H1 (cell line): ENCODE measurements around the gene ARRB1. TPM values are rescaled to one million over a fixed set of nuclear protein-coding genes. Genes with fewer than 3 reads are reported as not detected.

Source experiments
- PHF8 ChIP-seq: fragments of 200-600 bp; sonication (generic); conservative IDR thresholded peaks from 2 replicates; pipeline ENCODE4 v1.7.1; 2012; ENCODE audit warnings: low read depth, mild to moderate bottlenecking, inconsistent platforms, low read length, moderate library complexity
- RNF2 ChIP-seq: fragments of 200-900, 300-1000 bp; sonication (generic); IDR thresholded peaks from 2 replicates; pipeline ENCODE4 v1.7.1; 2016; ENCODE audit warnings: borderline replicate concordance, low read depth, mild to moderate bottlenecking, antibody characterized with exemption, low read length; ENCODE audit not compliant: poor library complexity, severe bottlenecking; ENCODE audit errors: missing control alignments
- SP2 ChIP-seq: IDR thresholded peaks from 2 replicates; pipeline ENCODE4 v1.6.1; 2012; ENCODE audit warnings: mild to moderate bottlenecking, low read length, inconsistent platforms
- polyA plus RNA-seq, 7 experiments: library from polyadenylated mRNA; depleted of rRNA in 3 of 7; stranded (reverse) in 5 of 7; unstranded in 2 of 7; fragments of >200 nt in 5 of 7; fragments of 200-250 nt in 2 of 7; gene quantifications; 1 replicate in 5 of 7; 2 replicates in 1 of 7; 4 replicates in 1 of 7; pipeline versions ENCODE4 v1.2.1 to v1.2.3, GENCODE V29; 2011 to 2013; ENCODE audit warnings: missing spikeins in 2 of 7, mixed read lengths in 2 of 7
- total RNA-seq: library from RNA; stranded (reverse); fragmentation: NEBNext Ultra II Directional; extraction: Animal tissue kit (Norgen Biotek cat#: 25700); gene quantifications from 2 replicates; pipeline ENCODE4 v1.2.1, GENCODE V29; 2021

Gene ARRB1
- total and polyA plus RNA-seq, 2 of the 8 experiments (the other 6 are each of a cell fraction or from before 2014, with no cell fraction given): 9.4 to 31.8 TPM

GRCh38 chr11:75262436-75262835 lies 89.0 kb downstream of the ARRB1 start (continued):
- TF ChIP-seq PHF8 (no peak), SP2 (no peak), RNF2 (no peak)
